ENCODE results near the gene CST4.
"Not testable (repeated sequence)": the region's sequence is repeated elsewhere in the genome, so short reads cannot be mapped to it uniquely, and the experiment has no call there.

Gene CST4

DNA sequence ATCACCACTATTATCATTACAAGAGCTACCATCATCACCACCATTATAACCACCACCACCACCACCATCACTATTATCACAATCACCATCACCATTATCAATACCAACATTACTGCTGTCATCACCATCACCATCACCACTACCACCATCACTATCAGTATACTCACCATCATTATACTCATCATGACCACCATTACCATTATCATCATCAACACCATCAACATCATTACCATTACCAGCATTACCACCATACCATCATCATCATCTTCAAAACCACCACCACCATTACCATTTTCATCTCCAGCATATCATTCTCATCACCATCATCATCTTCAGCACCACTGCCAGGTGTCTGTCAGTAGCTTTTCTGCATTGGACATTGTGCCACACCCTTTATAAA is 22.9 kb upstream of the CST4 start:
- H3K4me3 ChIP-seq (ENCODE audit: insufficient read depth, low read depth, low read length); H3K27ac ChIP-seq (ENCODE audit: insufficient read depth, low read depth, low read length, poor library complexity, severe bottlenecking); H3K36me3 ChIP-seq (ENCODE audit: control insufficient read depth, insufficient read depth, low read length); H3K9me3 ChIP-seq (ENCODE audit: control insufficient read depth, low read length); H3K4me1 ChIP-seq (ENCODE audit: control insufficient read depth, insufficient read depth, low read length); H3K27me3 ChIP-seq (ENCODE audit: control insufficient read depth, insufficient read depth, low read length, poor library complexity, severe bottlenecking): not testable (repeated sequence)

DNA sequence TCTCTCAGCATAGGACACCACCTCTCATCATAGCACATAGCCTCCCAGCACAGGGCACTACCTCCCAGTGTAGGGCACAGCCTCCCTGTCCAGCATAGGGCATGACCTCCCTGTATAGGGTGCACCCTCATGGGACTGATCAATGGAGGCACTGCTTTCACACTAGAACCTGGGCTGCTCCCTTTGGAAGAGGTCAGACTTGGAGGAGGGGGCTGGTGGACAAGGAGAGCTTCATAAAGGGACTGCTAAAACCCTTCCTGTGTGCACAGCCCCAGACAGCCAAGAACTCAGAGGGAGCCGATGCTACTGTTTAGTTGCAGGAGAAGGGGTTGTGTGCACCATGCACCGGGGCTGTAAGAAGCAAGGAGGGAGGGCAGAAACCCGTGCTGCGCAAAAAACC is 21.9 kb upstream of the CST4 start:
- H3K9me3 ChIP-seq (ENCODE audit: control insufficient read depth, low read length): no peaks in the 10 kb centered on the region
- WGBS, 2 experiments: 94 to 95% methylated on average over 4 of the region's 4 CpGs
- no peaks in the 10 kb centered on the region for H3K27me3 ChIP-seq (ENCODE audit: control insufficient read depth, insufficient read depth, low read length, poor library complexity, severe bottlenecking)
- H3K4me3 ChIP-seq (ENCODE audit: insufficient read depth, low read depth, low read length): no peak overlapping the region
- H3K36me3 ChIP-seq (ENCODE audit: control insufficient read depth, insufficient read depth, low read length): no peaks in the 10 kb centered on the region
- no peak overlapping the region for H3K27ac ChIP-seq (ENCODE audit: insufficient read depth, low read depth, low read length, poor library complexity, severe bottlenecking)
- no peaks in the 10 kb centered on the region for H3K4me1 ChIP-seq (ENCODE audit: control insufficient read depth, insufficient read depth, low read length)

- 100% methylated on average over 1 of the region's 1 CpG; no CpG with 5 or more reads in 1 of the 2 experiments for WGBS, 2 experiments
Observed at GRCh38 chr20:23705895-23706294, 17.1 kb upstream of the CST4 start.

GRCh38 chr20:23702021-23702420 is 13.2 kb upstream of the CST4 start:
- Histone ChIP-seq H3K27ac (ENCODE audit: insufficient read depth, low read depth, low read length, poor library complexity, severe bottlenecking) (no peak overlapping the region), H3K27me3 (ENCODE audit: control insufficient read depth, insufficient read depth, low read length, poor library complexity, severe bottlenecking) (no peaks in the 10 kb centered on the region), H3K4me3 (ENCODE audit: insufficient read depth, low read depth, low read length) (no peak overlapping the region), H3K36me3 (ENCODE audit: control insufficient read depth, insufficient read depth, low read length) (no peaks in the 10 kb centered on the region), H3K9me3 (ENCODE audit: control insufficient read depth, low read length) (no peaks in the 10 kb centered on the region), H3K4me1 (ENCODE audit: control insufficient read depth, insufficient read depth, low read length) (peaks cover 4% of the 10 kb centered on the region)
- WGBS, 2 experiments: 94% methylated on average over 4 of the region's 4 CpGs

More at GRCh38 chr20:23705895-23706294, 17.1 kb upstream of the CST4 start:
- H3K27me3 ChIP-seq (ENCODE audit: control insufficient read depth, insufficient read depth, low read length, poor library complexity, severe bottlenecking): no peaks in the 10 kb centered on the region
- no peak overlapping the region for H3K27ac ChIP-seq (ENCODE audit: insufficient read depth, low read depth, low read length, poor library complexity, severe bottlenecking)
- no peak overlapping the region for H3K4me3 ChIP-seq (ENCODE audit: insufficient read depth, low read depth, low read length)
- no peaks in the 10 kb centered on the region for H3K9me3 ChIP-seq (ENCODE audit: control insufficient read depth, low read length)
- no peaks in the 10 kb centered on the region for H3K4me1 ChIP-seq (ENCODE audit: control insufficient read depth, insufficient read depth, low read length)
- no peaks in the 10 kb centered on the region for H3K36me3 ChIP-seq (ENCODE audit: control insufficient read depth, insufficient read depth, low read length)

DNA sequence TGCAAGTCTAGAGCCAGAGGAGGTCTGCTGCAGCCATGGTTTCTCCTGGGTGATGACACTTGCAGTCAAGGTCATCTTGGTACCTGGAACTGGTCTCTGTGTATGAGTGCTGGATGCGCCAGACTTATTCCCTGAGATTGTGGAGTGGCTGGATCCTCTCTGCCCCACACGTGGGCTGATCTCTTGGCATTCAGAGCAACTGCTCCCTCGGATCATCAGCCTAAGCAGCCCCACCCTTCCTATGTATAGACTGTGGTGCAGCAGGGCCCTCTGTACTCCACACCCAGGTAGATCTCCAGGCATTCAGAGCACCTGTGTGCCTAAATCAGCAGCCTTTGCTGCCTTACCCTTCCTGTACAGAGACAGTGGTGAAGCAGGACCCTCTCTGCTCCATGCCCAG is 12.1 kb upstream of the CST4 start:
- H3K9me3 ChIP-seq (ENCODE audit: control insufficient read depth, low read length): no peaks in the 10 kb centered on the region
- peaks cover 5% of the 10 kb centered on the region for H3K4me1 ChIP-seq (ENCODE audit: control insufficient read depth, insufficient read depth, low read length)
- no peaks in the 10 kb centered on the region for H3K27me3 ChIP-seq (ENCODE audit: control insufficient read depth, insufficient read depth, low read length, poor library complexity, severe bottlenecking)
- 95% methylated on average over 3 of the region's 3 CpGs for WGBS, 2 experiments
- no peak overlapping the region for H3K4me3 ChIP-seq (ENCODE audit: insufficient read depth, low read depth, low read length)
- H3K27ac ChIP-seq (ENCODE audit: insufficient read depth, low read depth, low read length, poor library complexity, severe bottlenecking): no peak overlapping the region
- H3K36me3 ChIP-seq (ENCODE audit: control insufficient read depth, insufficient read depth, low read length): no peaks in the 10 kb centered on the region

- no peaks in the 10 kb centered on the region for H3K27me3 ChIP-seq (ENCODE audit: control insufficient read depth, insufficient read depth, low read length, poor library complexity, severe bottlenecking)
- no peak overlapping the region for H3K27ac ChIP-seq (ENCODE audit: insufficient read depth, low read depth, low read length, poor library complexity, severe bottlenecking)
- H3K9me3 ChIP-seq (ENCODE audit: control insufficient read depth, low read length): no peaks in the 10 kb centered on the region
- WGBS, 2 experiments: 94 to 100% methylated on average over 1 of the region's 1 CpG
- no peak overlapping the region for H3K4me3 ChIP-seq (ENCODE audit: insufficient read depth, low read depth, low read length)
- no peaks in the 10 kb centered on the region for H3K36me3 ChIP-seq (ENCODE audit: control insufficient read depth, insufficient read depth, low read length)
- peaks cover 5% of the 10 kb centered on the region for H3K4me1 ChIP-seq (ENCODE audit: control insufficient read depth, insufficient read depth, low read length)
Observed at GRCh38 chr20:23697947-23698346, 9.1 kb upstream of the CST4 start.

GRCh38 chr20:23695068-23695395 is 6.2 kb upstream of the CST4 start:
- not testable (repeated sequence) for H3K27me3 ChIP-seq (ENCODE audit: control insufficient read depth, insufficient read depth, low read length, poor library complexity, severe bottlenecking); H3K9me3 ChIP-seq (ENCODE audit: control insufficient read depth, low read length); H3K27ac ChIP-seq (ENCODE audit: insufficient read depth, low read depth, low read length, poor library complexity, severe bottlenecking)

GRCh38 chr20:23694178-23695067 is 5.6 kb upstream of the CST4 start:
- not testable (repeated sequence) for H3K36me3 ChIP-seq (ENCODE audit: control insufficient read depth, insufficient read depth, low read length); H3K4me1 ChIP-seq (ENCODE audit: control insufficient read depth, insufficient read depth, low read length); H3K4me3 ChIP-seq (ENCODE audit: insufficient read depth, low read depth, low read length); H3K9me3 ChIP-seq (ENCODE audit: control insufficient read depth, low read length); H3K27me3 ChIP-seq (ENCODE audit: control insufficient read depth, insufficient read depth, low read length, poor library complexity, severe bottlenecking); H3K27ac ChIP-seq (ENCODE audit: insufficient read depth, low read depth, low read length, poor library complexity, severe bottlenecking)
- 87 to 90% methylated on average over 10 of the region's 12 CpGs for WGBS, 2 experiments

More at GRCh38 chr20:23695068-23695395, 6.2 kb upstream of the CST4 start:
- not testable (repeated sequence) for H3K36me3 ChIP-seq (ENCODE audit: control insufficient read depth, insufficient read depth, low read length); H3K4me3 ChIP-seq (ENCODE audit: insufficient read depth, low read depth, low read length); H3K4me1 ChIP-seq (ENCODE audit: control insufficient read depth, insufficient read depth, low read length)

DNA sequence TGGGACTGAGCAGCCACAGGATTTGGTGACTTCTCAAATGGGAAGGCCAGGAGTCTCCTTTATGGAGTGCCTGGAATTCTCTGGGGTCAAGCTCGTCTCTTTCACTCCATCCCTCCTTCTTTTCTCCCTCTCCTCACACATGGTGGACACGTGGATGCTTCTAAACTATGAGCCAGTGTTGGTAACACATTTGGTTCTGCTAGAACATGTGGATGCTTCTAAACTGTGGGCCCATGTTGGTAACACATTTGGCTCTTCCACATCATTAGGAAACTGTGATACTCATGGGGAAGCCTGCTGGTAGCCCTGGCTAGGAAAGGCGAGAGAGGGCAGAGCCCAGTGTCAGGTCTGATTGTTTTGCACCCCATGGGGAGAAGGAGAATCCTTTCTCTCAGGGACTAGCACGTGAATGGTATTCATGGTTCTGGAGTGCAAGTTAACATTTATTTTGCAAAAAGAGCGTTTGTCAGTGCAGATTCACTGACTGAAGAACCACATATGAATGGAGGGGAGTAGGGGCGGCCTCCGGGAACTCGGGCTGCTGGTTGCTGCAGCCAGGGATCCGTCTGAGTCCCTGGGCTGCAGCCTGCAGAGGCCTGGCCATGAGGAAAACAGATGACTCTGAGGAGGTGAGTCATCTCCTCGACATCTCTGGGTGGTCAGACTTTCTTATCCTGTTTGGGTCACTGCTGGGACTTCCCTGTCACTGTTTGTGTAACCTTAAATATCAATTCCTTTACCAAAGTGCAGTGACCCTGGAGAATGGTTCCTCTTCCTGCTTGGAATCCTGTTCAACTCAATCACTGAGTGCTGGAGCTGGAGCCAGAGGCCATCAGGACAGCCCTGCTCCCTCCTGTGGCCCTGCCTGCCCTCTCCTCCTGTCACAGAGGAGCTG is 4.1 kb upstream of the CST4 start:
- H3K9me3 ChIP-seq (ENCODE audit: control insufficient read depth, low read length); H3K27ac ChIP-seq (ENCODE audit: insufficient read depth, low read depth, low read length, poor library complexity, severe bottlenecking); H3K36me3 ChIP-seq (ENCODE audit: control insufficient read depth, insufficient read depth, low read length); H3K27me3 ChIP-seq (ENCODE audit: control insufficient read depth, insufficient read depth, low read length, poor library complexity, severe bottlenecking); H3K4me3 ChIP-seq (ENCODE audit: insufficient read depth, low read depth, low read length); H3K4me1 ChIP-seq (ENCODE audit: control insufficient read depth, insufficient read depth, low read length): not testable (repeated sequence)
- 61 to 68% methylated on average over 10 of the region's 10 CpGs for WGBS, 2 experiments

DNA sequence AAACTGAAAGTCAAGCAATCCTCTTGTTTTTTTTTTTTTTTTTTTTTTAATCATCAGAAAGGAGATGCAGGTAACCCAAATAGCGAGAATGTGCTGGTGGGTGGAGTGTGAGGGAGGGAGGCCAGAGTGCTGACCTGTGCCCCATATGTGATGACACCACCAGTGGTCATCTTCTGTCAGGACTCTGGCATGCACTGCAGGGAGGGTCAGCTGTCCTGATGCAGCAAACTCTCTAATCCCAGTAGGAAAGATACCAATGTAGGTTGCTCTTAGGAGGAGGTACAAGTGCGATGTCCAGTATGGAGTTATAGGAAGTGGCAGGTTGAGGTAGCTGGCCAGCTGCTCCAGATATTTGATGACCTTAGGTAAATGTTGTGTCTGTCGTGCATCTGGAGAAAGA is 2.8 kb upstream of the CST4 start:
- H3K27me3 ChIP-seq (ENCODE audit: control insufficient read depth, insufficient read depth, low read length, poor library complexity, severe bottlenecking): no peaks in the 10 kb centered on the region
- no peaks in the 10 kb centered on the region for H3K4me1 ChIP-seq (ENCODE audit: control insufficient read depth, insufficient read depth, low read length)
- no peak overlapping the region for H3K4me3 ChIP-seq (ENCODE audit: insufficient read depth, low read depth, low read length)
- WGBS, 2 experiments: 91 to 95% methylated on average over 3 of the region's 3 CpGs
- no peaks in the 10 kb centered on the region for H3K9me3 ChIP-seq (ENCODE audit: control insufficient read depth, low read length)
- H3K36me3 ChIP-seq (ENCODE audit: control insufficient read depth, insufficient read depth, low read length): no peaks in the 10 kb centered on the region
- no peak overlapping the region for H3K27ac ChIP-seq (ENCODE audit: insufficient read depth, low read depth, low read length, poor library complexity, severe bottlenecking)

All from ectodermal cell (in vitro differentiated cells).